Tibial artery (tissue), 4 donors: ENCODE data around the gene SPTBN2.
A peak's percentile ranks its signal among the peaks of the same experiment; 100 is the strongest.

Experiments
- DNase-seq, 2 donors: peaks; one replicate each; pipeline ENCODE4 v3.0.0-alpha.2; 2019
- H3K27ac ChIP-seq, 2 donors: fragments of 200-600 bp; sonication (generic) in 1 of 2; 1 replicate in 1 of 2; 2 replicates in 1 of 2; pipeline ENCODE4 v1.5.1; 2018 to 2019; ENCODE audit warnings: mild to moderate bottlenecking in 1 of 2
- H3K27me3 ChIP-seq, 2 donors: fragments of 200-600 bp; sonication (generic) in 1 of 2; one replicate each; pipeline versions ENCODE4 v1.5.1 to v1.6.0; 2016 to 2019
- H3K36me3 ChIP-seq, 3 donors: fragments of 200-600 bp; sonication (generic) in 2 of 3; one replicate each; pipeline ENCODE4 v1.5.1; 2016 to 2019; ENCODE audit warnings: mild to moderate bottlenecking in 2 of 3
- H3K4me1 ChIP-seq, 4 donors: fragments of 200-600 bp; sonication (generic) in 2 of 4; 1 replicate in 3 of 4; 2 replicates in 1 of 4; pipeline ENCODE4 v1.5.1; 2016 to 2019
- H3K4me3 ChIP-seq, 2 donors: fragments of 200-600 bp; sonication (generic) in 1 of 2; 1 replicate in 1 of 2; 2 replicates in 1 of 2; pipeline ENCODE4 v1.5.1; 2018 to 2019; ENCODE audit warnings: mild to moderate bottlenecking in 2 of 2
- H3K9me3 ChIP-seq, 3 donors: fragments of 200-600 bp; sonication (generic) in 1 of 3; one replicate each; pipeline ENCODE4 v1.5.1; 2016 to 2019
- CTCF ChIP-seq, 2 experiments: fragments of 200-600 bp in 1 of 2; fragments of 450-650 bp in 1 of 2; IDR thresholded peaks; one replicate each; pipeline ENCODE4 v1.5.1; 2017 to 2019; ENCODE audit warnings: antibody characterized with exemption in 2 of 2, mild to moderate bottlenecking in 1 of 2, moderate library complexity in 1 of 2
- intact Hi-C: fragments of 100-400 bp; cut with DNase I; formaldehyde crosslinking; loops from one replicate; pipeline ENCODE4 v1.15.0; 2023; ENCODE audit warnings: low total_unique reads

Gene SPTBN2

GRCh38 chr11:66762088-66762487 is 33.1 kb upstream of the SPTBN2 start:
- Histone ChIP-seq H3K27me3 (no peaks in the 10 kb centered on the region), H3K4me3 (no peak overlapping the region), H3K36me3 (peaks cover 0 to 20% (median 12%) of the 10 kb centered on the region in 3 donors), H3K4me1 (no peaks in the 10 kb centered on the region), H3K9me3 (no peaks in the 10 kb centered on the region), H3K27ac (no peak overlapping the region)
- TF ChIP-seq CTCF (IDR thresholded peaks at IDR 0.05) = no peak
- DNase-seq = no peak
- intact Hi-C loops = no loop called here

- Histone ChIP-seq H3K27ac (no peak overlapping the region), H3K9me3 (no peaks in the 10 kb centered on the region), H3K36me3 (peaks cover 0 to 18% (median 0%) of the 10 kb centered on the region in 3 donors), H3K27me3 (no peaks in the 10 kb centered on the region), H3K4me3 (no peak overlapping the region), H3K4me1 (peaks cover 0 to 3% (median 0%) of the 10 kb centered on the region in 4 donors)
- no peak for DNase-seq
- intact Hi-C loops = no loop called here
- no peak for TF ChIP-seq CTCF (IDR thresholded peaks at IDR 0.05)
Measured at GRCh38 chr11:66752148-66752547, 23.1 kb upstream of the SPTBN2 start.

GRCh38 chr11:66749091-66749490 is 20.1 kb upstream of the SPTBN2 start:
- no peaks in the 10 kb centered on the region for H3K9me3 ChIP-seq

GRCh38 chr11:66747480-66747879 is 18.5 kb upstream of the SPTBN2 start:
- no peak overlapping the region for H3K27ac ChIP-seq
- H3K4me3 ChIP-seq = no peak overlapping the region
- H3K27me3 ChIP-seq = no peaks in the 10 kb centered on the region
- H3K36me3 ChIP-seq = peaks cover 0 to under 1% (median 0%) of the 10 kb centered on the region in 3 donors
- no peak for DNase-seq
- intact Hi-C loops = no loop called here
- no peaks in the 10 kb centered on the region for H3K9me3 ChIP-seq
- H3K4me1 ChIP-seq = peaks cover 0 to 17% (median 14%) of the 10 kb centered on the region in 4 donors
- no peak for TF ChIP-seq CTCF (IDR thresholded peaks at IDR 0.05)

More at GRCh38 chr11:66749091-66749490, 20.1 kb upstream of the SPTBN2 start:
- DNase-seq = no peak
- no peak overlapping the region for H3K4me3 ChIP-seq
- no peak overlapping the region for H3K27ac ChIP-seq
- no peaks in the 10 kb centered on the region for H3K27me3 ChIP-seq
- TF ChIP-seq CTCF (IDR thresholded peaks at IDR 0.05) = no peak
- intact Hi-C loops = no loop called here
- H3K4me1 ChIP-seq = peaks cover 0 to 7% (median 5%) of the 10 kb centered on the region in 4 donors
- H3K36me3 ChIP-seq = peaks cover 0 to 6% (median 0%) of the 10 kb centered on the region in 3 donors

GRCh38 chr11:66745356-66746235 is 16.6 kb upstream of the SPTBN2 start:
- H3K27ac ChIP-seq = peak overlapping the region; percentile 87 to 88
- H3K4me1 ChIP-seq = peaks cover 0 to 17% (median 14%) of the 10 kb centered on the region in 4 donors
- H3K36me3 ChIP-seq = no peaks in the 10 kb centered on the region
- no peaks in the 10 kb centered on the region for H3K27me3 ChIP-seq
- peak overlapping the region; percentile 79 to 99 for H3K4me3 ChIP-seq
- DNase-seq = no peak
- no peak for TF ChIP-seq CTCF (IDR thresholded peaks at IDR 0.05)
- intact Hi-C loops = no loop called here
- no peaks in the 10 kb centered on the region for H3K9me3 ChIP-seq
